ENCODE measurements around the gene PBX3.

Gene PBX3

DNA sequence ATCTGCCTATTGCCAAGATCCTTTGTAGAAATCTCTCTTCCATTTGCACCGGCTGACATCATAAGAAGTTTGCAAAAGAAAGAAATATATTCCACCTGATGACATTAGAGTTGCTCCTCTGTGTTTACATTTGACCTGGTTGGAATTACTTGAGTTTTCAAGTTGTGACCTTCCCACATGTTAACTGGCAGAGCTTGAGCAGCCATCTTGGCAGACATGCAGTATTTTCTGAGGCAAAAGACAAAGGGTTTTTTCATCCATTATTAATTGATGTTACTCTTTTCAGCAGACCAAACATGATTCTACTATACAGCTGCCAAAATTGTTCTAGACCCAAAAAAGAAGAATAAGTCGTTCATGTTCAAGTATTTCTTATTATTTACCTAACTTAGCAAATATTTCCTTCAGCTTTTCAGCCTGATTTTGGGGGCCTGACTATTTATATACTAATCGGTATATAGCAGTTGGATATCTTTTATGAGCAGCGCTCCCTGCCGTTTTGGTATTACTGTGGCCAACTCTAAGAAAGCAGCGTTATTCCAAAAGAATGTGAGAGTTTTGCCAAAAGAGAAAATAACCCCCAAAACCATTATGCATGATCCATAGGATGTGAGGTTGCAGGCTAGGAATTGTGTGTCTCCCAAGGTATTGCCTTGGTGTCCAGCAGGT lies 212.9 kb downstream of the PBX3 start:
- TF ChIP-seq, protein P1, sequence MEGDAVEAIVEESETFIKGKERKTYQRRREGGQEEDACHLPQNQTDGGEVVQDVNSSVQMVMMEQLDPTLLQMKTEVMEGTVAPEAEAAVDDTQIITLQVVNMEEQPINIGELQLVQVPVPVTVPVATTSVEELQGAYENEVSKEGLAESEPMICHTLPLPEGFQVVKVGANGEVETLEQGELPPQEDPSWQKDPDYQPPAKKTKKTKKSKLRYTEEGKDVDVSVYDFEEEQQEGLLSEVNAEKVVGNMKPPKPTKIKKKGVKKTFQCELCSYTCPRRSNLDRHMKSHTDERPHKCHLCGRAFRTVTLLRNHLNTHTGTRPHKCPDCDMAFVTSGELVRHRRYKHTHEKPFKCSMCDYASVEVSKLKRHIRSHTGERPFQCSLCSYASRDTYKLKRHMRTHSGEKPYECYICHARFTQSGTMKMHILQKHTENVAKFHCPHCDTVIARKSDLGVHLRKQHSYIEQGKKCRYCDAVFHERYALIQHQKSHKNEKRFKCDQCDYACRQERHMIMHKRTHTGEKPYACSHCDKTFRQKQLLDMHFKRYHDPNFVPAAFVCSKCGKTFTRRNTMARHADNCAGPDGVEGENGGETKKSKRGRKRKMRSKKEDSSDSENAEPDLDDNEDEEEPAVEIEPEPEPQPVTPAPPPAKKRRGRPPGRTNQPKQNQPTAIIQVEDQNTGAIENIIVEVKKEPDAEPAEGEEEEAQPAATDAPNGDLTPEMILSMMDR (IDR thresholded peaks at IDR 0.05; ENCODE audit: insufficient read depth, low read depth, low read length, missing control alignments) = no peak
- DNase-seq (ENCODE audit: low read depth) = no peak
- no peak overlapping the region for H3K4me3 ChIP-seq (ENCODE audit: low read depth, low read length)

DNA sequence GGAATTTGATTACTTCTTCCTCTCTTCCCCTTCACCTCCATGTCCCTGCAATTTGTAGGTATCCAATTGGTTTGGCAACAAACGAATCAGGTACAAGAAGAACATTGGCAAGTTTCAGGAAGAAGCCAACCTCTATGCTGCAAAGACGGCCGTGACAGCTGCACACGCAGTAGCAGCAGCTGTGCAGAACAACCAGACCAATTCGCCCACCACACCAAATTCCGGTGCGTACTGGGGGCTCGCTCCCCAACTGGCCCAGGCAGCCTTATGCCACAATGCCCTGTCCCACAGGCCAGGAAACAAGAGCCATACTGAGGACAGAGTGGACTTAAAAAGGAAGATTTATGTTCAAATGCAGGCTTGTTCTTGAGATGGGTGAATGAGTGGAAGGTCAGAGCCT lies 213.5 kb downstream of the PBX3 start:
- no peak for DNase-seq (ENCODE audit: low read depth)
- no peak overlapping the region for H3K4me3 ChIP-seq (ENCODE audit: low read depth, low read length)
- TF ChIP-seq, protein P1 (IDR thresholded peaks at IDR 0.05; ENCODE audit: insufficient read depth, low read depth, low read length, missing control alignments) = no peak

DNA sequence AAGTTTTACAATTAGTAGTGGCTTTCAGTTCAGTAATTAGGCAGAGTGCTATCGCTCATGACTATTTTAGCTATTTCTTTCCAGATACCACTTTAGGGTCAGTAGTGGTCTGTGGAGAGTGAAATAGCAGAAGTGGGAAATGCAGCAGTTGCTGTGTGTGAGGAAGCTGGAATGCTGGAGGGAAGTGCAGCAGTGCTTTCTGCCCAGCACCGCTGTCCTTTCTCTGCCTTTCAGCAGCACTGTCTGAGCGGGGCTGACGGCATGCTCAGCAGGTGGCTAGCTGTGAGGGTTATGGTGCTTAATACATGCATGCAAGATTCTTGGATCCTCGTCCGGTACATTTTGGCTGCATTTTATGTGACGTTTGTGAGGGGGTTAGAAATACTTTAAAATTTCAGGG lies 213.9 kb downstream of the PBX3 start:
- no peak for DNase-seq (ENCODE audit: low read depth)
- no peak overlapping the region for H3K4me3 ChIP-seq (ENCODE audit: low read depth, low read length)
- TF ChIP-seq, protein P1 (IDR thresholded peaks at IDR 0.05; ENCODE audit: insufficient read depth, low read depth, low read length, missing control alignments) = no peak

DNA sequence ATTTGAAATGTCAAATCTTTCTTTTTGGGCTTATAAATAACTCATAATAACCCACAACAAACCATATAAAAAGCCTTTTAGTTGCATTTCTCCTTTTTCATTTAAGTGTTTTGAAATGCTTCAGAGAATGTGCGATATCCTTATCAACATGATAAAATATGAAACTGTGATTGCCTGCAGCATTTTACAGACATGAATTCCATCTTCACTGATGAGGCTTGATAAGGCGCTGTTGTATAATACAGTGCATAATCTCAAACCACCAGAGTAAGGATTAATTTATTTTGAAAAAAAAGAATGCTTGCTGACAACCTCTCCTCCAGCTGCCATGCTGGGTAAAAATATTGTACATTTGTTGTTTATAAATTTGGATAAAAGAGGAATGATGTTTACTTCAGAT lies 216.8 kb downstream of the PBX3 start:
- H3K4me3 ChIP-seq (ENCODE audit: low read depth, low read length) = no peak overlapping the region
- TF ChIP-seq, protein P1 (IDR thresholded peaks at IDR 0.05; ENCODE audit: insufficient read depth, low read depth, low read length, missing control alignments) = no peak
- no peak for DNase-seq (ENCODE audit: low read depth)

DNA sequence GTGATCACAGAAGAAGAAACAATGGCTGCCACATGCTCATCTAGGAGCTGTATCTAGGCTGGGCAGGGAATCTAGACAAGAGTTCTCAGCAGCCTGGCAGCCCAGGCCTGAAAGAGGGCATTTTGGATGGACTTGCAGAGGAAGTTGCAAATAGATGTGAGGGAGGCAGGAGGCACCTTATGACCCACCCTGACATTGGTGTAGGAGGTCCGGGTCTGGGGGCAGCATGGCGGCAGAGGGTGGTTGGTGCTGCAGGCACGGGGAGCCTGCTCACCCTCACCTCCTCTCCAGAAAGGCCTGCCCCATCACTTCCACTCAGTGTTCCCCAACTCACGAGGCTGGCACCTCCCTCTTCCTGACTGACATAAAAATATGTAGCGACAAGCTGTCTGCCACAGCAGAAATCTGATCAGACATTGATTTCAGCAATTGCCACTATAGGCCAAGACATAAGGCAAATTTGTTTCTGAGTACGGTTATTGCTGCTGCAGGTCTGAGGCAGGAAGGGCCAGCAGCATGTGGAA lies 217.6 kb downstream of the PBX3 start:
- no peak overlapping the region for H3K4me3 ChIP-seq (ENCODE audit: low read depth, low read length)
- TF ChIP-seq, protein P1 (IDR thresholded peaks at IDR 0.05; ENCODE audit: insufficient read depth, low read depth, low read length, missing control alignments) = no peak
- no peak for DNase-seq (ENCODE audit: low read depth)

DNA sequence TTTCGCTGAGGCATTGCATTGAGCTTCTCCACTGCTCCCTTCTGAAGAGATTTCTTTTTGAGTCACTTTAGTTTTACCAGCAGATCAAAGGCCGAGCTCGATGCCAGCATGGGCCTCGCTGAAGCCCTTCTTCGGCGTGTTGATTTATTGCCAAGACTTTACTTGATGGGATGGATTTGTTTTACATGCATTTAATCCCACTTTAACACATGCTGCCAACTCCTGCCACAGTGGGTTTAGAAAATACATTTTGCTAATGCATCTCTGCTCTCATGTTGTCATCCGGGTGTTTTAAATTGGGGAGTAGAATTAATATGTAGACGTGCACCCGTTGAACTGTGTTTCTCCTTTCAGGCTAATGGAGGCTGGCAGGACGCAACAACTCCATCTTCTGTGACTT lies 218.3 kb downstream of the PBX3 start:
- H3K4me3 ChIP-seq (ENCODE audit: low read depth, low read length) = no peak overlapping the region
- DNase-seq (ENCODE audit: low read depth) = no peak
- TF ChIP-seq, protein P1 (IDR thresholded peaks at IDR 0.05; ENCODE audit: insufficient read depth, low read depth, low read length, missing control alignments) = no peak

DNA sequence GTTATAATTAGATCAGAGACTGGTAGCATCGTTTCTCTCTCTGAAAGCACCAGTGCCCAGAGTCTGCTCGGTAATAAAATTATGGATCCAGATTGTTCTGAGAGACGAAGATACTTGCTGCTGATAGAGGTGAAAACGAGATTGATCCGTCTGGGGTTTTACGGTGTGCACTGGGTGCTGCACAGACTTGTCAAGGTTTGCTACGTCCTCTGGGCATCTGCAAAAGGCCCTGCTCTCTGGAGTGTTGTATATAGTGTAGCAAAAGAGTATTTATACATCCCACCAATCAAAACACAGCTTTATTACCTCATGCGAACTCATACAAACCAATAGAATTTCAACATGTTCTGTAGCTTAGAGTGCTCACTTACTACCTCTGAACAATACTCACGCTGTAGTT lies 219.3 kb downstream of the PBX3 start:
- TF ChIP-seq, protein P1 (IDR thresholded peaks at IDR 0.05; ENCODE audit: insufficient read depth, low read depth, low read length, missing control alignments) = no peak
- no peak for DNase-seq (ENCODE audit: low read depth)
- H3K4me3 ChIP-seq (ENCODE audit: low read depth, low read length) = no peak overlapping the region
